GM19328 (cell line): ENCODE results near the gene RAD54L.
A peak's percentile ranks its signal among the peaks of the same experiment; 100 is the strongest.

Experiments
- ATAC-seq: cut with Tn5 transposase; IDR thresholded peaks from one replicate; pipeline ENCODE4 v1.9.1; 2021; ENCODE audit warnings: mild to moderate bottlenecking, moderate library complexity; ENCODE audit not compliant: unreplicated experiment

The RAD54L gene

DNA sequence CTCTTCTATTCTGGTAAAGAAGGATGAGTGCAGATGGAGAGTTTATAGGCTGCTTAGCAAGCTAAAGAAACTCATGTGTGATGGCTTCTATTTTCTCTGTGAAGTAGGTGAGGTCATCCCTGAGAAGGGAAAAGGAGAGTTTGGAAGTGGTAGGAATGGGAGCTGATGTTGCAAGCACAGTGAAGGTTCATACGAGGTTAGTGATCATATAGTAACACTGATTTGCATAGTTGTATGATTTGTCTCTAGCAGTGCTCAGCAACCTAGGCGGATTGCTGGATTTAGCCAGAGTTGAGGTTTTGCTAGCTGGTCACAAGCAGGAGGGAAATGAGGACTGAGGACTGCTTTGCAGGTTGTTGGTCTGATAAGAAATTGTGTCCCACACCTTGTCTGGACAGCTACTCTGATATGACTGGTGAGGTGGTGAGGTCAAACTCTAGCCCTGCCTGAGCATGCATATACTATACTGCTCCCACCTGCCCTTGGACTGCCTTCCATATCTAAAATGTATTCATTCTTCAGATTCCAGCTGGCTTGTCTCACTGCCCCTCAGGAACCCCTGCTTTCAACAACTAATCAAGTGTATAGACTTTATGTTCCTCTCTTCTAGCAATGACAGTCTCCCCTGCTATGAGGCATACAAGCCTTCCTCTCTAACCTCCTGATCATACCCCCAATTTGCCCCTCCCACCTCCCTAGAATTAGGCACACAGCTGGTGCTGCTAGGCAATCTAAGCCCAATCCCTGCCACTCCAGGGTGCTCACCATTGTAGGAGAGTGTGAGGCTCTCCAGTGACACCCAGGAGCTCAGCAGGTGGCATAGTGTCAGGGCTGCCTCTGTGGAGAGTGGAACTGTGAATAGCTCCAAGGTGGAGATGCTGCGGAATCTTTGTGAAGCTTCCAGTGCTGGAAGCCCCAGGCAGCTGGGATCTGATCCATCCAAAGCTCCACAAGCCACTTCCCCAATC, 37.3 kb downstream of the RAD54L start:
- no peak for ATAC-seq

DNA sequence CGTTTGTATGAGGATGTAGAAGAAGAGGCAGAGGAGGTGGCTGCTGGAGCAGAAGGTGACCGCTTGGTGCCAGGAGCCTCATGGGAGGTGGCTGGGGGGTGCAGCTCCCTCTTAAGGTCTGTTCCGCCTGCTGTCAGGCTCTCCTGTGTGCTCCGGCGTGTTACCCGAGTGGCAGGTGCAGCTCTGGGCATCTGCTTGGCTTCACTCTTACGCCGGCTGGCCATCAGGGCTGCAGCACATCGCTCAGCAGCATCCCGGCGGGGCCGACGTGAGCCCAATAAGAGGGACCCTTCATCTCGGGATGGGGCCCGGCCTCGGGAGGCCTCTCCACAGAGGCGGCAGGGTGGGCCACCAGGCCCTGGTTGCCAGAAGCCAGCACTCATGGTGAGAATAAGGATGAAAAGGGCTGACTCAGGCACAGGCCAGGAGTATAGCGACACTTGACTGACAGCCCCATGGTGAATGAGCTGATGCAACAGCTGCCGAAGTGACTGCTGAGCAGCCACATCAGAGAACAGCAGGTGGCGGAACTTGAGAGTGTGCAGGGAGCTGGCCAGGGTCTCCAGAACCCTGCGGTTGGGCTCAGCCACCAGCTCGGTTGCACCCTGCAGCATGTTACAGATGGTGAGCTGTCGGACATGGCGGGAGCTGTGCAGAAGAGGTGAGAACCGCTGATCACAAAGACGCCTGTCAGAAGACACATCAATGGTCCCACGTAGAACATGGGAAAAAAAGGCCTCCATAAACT, 38.3 kb downstream of the RAD54L start:
- ATAC-seq: no peak

GRCh38 chr1:46288485-46289133, 41.0 kb downstream of the RAD54L start:
- ATAC-seq: no peak

- no peak for ATAC-seq
Measured at GRCh38 chr1:46289134-46289494, 41.6 kb downstream of the RAD54L start.

DNA sequence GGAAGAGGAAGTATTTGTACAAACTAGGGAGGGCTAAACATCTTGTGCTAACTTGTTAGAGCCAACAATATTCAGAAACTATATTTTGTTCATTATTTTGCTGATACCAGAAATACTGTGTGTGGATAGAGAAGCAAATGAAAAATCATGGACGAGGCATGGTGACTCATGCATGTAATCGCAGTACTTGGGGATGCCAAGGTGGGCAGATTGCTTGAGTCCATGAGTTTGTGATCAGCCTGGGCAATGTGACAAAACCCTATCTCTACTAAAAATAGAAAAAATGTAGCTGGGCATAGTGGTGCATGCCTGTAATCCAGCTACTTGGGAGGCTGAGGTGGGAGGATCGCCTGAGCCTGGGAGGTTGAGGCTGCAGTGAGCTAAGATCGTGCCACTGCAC, 42.4 kb downstream of the RAD54L start:
- ATAC-seq: no peak

DNA sequence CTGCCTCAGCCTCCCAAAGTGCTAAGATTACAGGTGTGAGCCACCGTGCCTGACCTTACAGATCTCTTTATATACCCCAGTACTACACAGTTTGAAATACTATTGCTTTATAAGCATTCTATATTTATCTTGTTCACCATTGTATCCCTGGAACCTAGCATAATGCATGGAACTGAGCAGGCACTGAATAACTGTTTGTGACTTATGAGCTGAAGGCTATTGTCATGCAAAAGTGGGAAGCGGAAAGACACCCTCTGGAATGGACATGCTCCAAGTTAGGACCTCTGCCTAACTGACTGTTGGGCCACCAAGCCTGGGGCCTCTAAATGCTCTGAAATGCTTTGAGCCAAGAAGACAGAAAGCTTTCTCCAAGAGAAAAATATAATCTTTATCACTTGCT, 47.7 kb downstream of the RAD54L start:
- no peak for ATAC-seq

DNA sequence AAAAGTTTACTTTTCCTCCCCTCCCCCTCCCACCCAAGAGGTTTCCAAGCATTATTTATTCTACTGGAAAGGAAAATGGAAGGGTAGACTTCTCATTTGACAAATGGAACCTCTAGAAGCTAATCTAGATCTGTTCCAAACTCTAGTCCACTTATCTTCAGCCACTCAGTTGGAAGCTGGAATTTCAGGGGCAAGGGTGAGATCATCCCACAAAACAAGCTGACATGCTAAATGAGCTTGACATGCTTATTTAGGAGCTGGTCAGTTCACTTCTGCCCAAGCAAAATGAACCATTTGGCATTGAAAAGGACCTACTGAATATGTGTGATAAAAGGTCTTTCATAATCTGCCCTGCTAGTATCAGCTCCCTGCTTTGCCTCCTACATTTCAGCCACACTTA, 50.8 kb downstream of the RAD54L start:
- no peak for ATAC-seq

GRCh38 chr1:46300673-46301405, 53.3 kb downstream of the RAD54L start:
- no peak for ATAC-seq

- no peak for ATAC-seq
Measured at GRCh38 chr1:46301406-46301807, 53.8 kb downstream of the RAD54L start.

- ATAC-seq: no peak
Measured at GRCh38 chr1:46301808-46302640, 54.5 kb downstream of the RAD54L start.

DNA sequence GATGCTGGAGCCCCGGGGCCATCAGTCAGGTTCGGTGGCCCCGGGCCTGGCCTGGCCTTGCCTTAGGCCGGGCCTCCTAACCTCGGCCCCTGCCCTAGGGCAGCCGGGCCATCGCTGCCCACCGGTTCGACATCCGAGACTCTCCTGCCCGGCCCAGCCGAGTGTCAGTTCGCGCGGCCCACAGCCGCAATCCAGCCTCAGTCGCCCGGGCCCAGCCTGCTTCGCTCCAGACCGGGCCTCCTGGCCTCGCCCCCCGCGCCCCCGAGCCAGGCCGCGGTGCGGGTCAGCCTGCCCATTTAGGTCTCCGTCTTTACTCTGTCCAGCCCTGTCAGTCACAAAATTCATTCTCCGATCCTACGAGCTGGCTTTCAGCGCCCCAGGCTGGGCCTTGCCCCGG, 55.1 kb downstream of the RAD54L start:
- ATAC-seq: peak; percentile 2

GRCh38 chr1:46303038-46303871, 55.7 kb downstream of the RAD54L start, which contains the start of the genes LRRC41 and UQCRH:
Gene LRRC41 (minus strand): TSS chr1:46303616. CDS start chr1:46303322, 294 bp downstream.
Gene UQCRH (plus strand): TSS chr1:46303698. CDS start chr1:46303767, 69 bp downstream.
- ATAC-seq: peak; percentile 81

GRCh38 chr1:46303872-46304326, 56.3 kb downstream of the RAD54L start:
- ATAC-seq: no peak

GRCh38 chr1:46306159-46306530, 58.6 kb downstream of the RAD54L start:
- no peak for ATAC-seq

DNA sequence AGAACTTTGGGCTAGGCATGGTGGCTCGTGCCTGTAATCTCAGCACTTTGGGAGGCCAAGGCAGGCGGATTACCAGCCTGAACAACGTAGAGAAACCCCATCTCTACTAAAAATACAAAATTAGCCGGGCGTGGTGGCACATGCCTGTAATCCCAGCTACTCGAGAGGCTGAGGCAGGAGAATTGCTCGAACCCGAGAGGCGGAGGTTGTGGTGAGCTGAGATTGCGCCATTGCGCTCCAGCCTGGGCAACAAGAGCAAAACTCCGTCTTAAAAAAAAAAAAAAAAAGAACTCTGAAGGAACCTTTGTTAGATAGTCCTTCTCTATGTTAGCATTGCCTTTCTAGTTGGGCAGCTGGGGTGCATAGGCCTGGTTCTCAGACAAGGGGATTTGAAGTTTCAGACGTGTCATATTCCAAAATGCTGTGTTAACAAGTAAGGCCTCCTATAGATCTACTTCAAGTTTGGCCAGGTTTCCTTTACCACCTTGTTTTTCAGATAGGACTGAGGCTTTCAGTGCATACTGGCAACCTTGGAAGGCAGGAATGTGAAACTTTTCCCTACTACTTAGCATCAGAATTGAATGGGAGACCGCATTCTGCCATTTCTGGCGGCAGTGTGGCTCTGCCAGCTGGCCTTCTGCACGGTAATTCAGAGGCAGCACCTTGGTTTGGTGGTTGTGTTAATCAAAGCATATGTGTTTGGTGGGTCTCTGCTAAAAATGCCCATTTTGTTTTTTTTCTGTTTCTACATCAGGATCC, 62.0 kb downstream of the RAD54L start:
- ATAC-seq: no peak

DNA sequence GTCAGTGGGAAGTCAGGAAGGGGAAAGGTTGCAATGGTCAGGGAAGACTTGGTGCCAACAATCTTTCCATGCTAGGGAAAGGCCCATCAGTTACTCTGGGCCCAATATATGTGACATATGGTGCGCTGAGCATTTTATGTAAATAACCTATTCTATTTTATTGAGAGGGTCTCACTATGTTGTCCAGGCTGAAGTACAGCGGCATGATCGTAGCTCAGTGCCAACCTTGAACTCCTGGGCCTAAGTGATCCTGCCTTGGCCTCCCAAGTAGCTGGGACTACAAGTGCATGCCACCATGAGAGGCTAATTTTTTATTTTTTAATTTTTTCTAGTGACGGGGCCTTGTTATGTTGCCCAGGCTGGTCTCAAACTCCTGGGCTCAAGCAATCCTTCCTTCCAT, 62.8 kb downstream of the RAD54L start:
- no peak for ATAC-seq

- ATAC-seq: no peak
Measured at GRCh38 chr1:46315669-46316403, 68.3 kb downstream of the RAD54L start.
